Peyer's patch (tissue), 4 donors: Measurements from ENCODE around the gene SYNE1.

Source experiments
- CTCF ChIP-seq, 6 experiments: fragments of 450-650 bp in 4 of 6; fragments of 200-600 bp in 2 of 6; sonication (generic) in 1 of 6; IDR thresholded peaks; one replicate each; pipeline ENCODE4 v1.5.1; 2017 to 2019; ENCODE audit warnings: antibody characterized with exemption in 6 of 6, mild to moderate bottlenecking in 3 of 6, moderate library complexity in 1 of 6
- POLR2A ChIP-seq, 2 donors: fragments of 450-650 bp; IDR thresholded peaks; one replicate each; pipeline ENCODE4 v1.5.1; 2017; ENCODE audit warnings: antibody characterized with exemption in 2 of 2, mild to moderate bottlenecking in 2 of 2, moderate library complexity in 2 of 2

GRCh38 chr6:152353440-152353839, 283.7 kb downstream of the SYNE1 start:
- no peak for TF ChIP-seq POLR2A (IDR thresholded peaks at IDR 0.05)
- no peak for TF ChIP-seq CTCF (IDR thresholded peaks at IDR 0.05)
